ENCODE measurements around the gene CCNT2.

CCNT2 gene

GRCh38 chr2:134934150-134934549, 15.5 kb downstream of the CCNT2 start:
- no peak overlapping the region for H3K27ac ChIP-seq
- H3K27me3 ChIP-seq, result no peaks in the 10 kb centered on the region
- intact Hi-C loops (cut with DNase I; ENCODE audit: low total_unique reads), result no loop called here
- TF ChIP-seq CTCF (IDR thresholded peaks at IDR 0.05), result no peak
- peaks cover 7 to 20% (median 14%) of the 10 kb centered on the region in 3 donors for H3K36me3 ChIP-seq
- H3K4me3 ChIP-seq, result no peak overlapping the region
- no peak for DNase-seq
- H3K4me1 ChIP-seq, result peaks cover 0 to 47% (median 17%) of the 10 kb centered on the region in 4 donors
- no peaks in the 10 kb centered on the region for H3K9me3 ChIP-seq

- H3K4me3 ChIP-seq, result no peak overlapping the region
- H3K27me3 ChIP-seq, result no peaks in the 10 kb centered on the region
- intact Hi-C loops (cut with DNase I; ENCODE audit: low total_unique reads), result no loop called here
- no peak for DNase-seq
- no peak for TF ChIP-seq CTCF (IDR thresholded peaks at IDR 0.05)
- peaks cover 11 to 25% (median 19%) of the 10 kb centered on the region in 3 donors for H3K36me3 ChIP-seq
- H3K4me1 ChIP-seq, result peaks cover 0 to 44% (median 16%) of the 10 kb centered on the region in 4 donors
- H3K27ac ChIP-seq, result no peak overlapping the region
- H3K9me3 ChIP-seq, result no peaks in the 10 kb centered on the region
Measured at GRCh38 chr2:134934641-134935040, 16.0 kb downstream of the CCNT2 start.

- H3K27ac ChIP-seq, result no peak overlapping the region
- intact Hi-C loops (cut with DNase I; ENCODE audit: low total_unique reads), result no loop called here
- H3K4me1 ChIP-seq, result peaks cover 0 to 37% (median 16%) of the 10 kb centered on the region in 4 donors
- no peak for TF ChIP-seq CTCF (IDR thresholded peaks at IDR 0.05)
- no peak for DNase-seq
- H3K36me3 ChIP-seq, result peaks cover 30 to 42% (median 36%) of the 10 kb centered on the region in 3 donors
- H3K27me3 ChIP-seq, result no peaks in the 10 kb centered on the region
- no peaks in the 10 kb centered on the region for H3K9me3 ChIP-seq
- no peak overlapping the region for H3K4me3 ChIP-seq
Measured at GRCh38 chr2:134936691-134937090, 18.1 kb downstream of the CCNT2 start.

GRCh38 chr2:134943540-134943939, 24.9 kb downstream of the CCNT2 start:
- TF ChIP-seq CTCF (IDR thresholded peaks at IDR 0.05), result no peak
- peaks cover 55 to 59% (median 56%) of the 10 kb centered on the region in 3 donors for H3K36me3 ChIP-seq
- no peaks in the 10 kb centered on the region for H3K4me1 ChIP-seq
- H3K4me3 ChIP-seq, result no peak overlapping the region
- no peak overlapping the region for H3K27ac ChIP-seq
- H3K27me3 ChIP-seq, result no peaks in the 10 kb centered on the region
- intact Hi-C loops (cut with DNase I; ENCODE audit: low total_unique reads), result no loop called here
- DNase-seq, result no peak
- no peaks in the 10 kb centered on the region for H3K9me3 ChIP-seq

GRCh38 chr2:134944975-134945374, 26.4 kb downstream of the CCNT2 start:
- Histone ChIP-seq H3K27ac (no peak overlapping the region), H3K9me3 (no peaks in the 10 kb centered on the region), H3K4me1 (no peaks in the 10 kb centered on the region), H3K27me3 (no peaks in the 10 kb centered on the region), H3K4me3 (no peak overlapping the region), H3K36me3 (peaks cover 53 to 62% (median 56%) of the 10 kb centered on the region in 3 donors)
- no peak for DNase-seq
- TF ChIP-seq CTCF (IDR thresholded peaks at IDR 0.05), result no peak
- intact Hi-C loops (cut with DNase I; ENCODE audit: low total_unique reads), result no loop called here

- Histone ChIP-seq H3K4me3 (no peak overlapping the region), H3K36me3 (peaks cover 50 to 59% (median 51%) of the 10 kb centered on the region in 3 donors), H3K27me3 (no peaks in the 10 kb centered on the region), H3K9me3 (no peaks in the 10 kb centered on the region), H3K4me1 (no peaks in the 10 kb centered on the region), H3K27ac (no peak overlapping the region)
- intact Hi-C loops (cut with DNase I; ENCODE audit: low total_unique reads), result no loop called here
- no peak for TF ChIP-seq CTCF (IDR thresholded peaks at IDR 0.05)
- DNase-seq, result no peak
Measured at GRCh38 chr2:134946073-134946472, 27.5 kb downstream of the CCNT2 start.
